Glutamatergic neuron (in vitro differentiated cells): ENCODE measurements around the gene PCDHAC2. TPM values are rescaled to one million over a fixed set of nuclear protein-coding genes. Genes with fewer than 3 reads are reported as not detected.

ENCODE experiments used
- DNase-seq: peaks from one replicate; pipeline ENCODE4 v3.0.0; 2022
- H3K27ac Mint-ChIP-seq: one replicate; pipeline ENCODE4 v1.8.0; 2020; ENCODE audit warnings: mild to moderate bottlenecking, mixed read lengths, inconsistent platforms; ENCODE audit not compliant: unreplicated experiment
- H3K27me3 Mint-ChIP-seq: one replicate; pipeline ENCODE4 v1.8.0; 2020; ENCODE audit warnings: mild to moderate bottlenecking, moderate library complexity, mixed read lengths, inconsistent platforms; ENCODE audit not compliant: unreplicated experiment
- H3K36me3 Mint-ChIP-seq: one replicate; pipeline ENCODE4 v1.8.0; 2020; ENCODE audit warnings: mild to moderate bottlenecking, mixed read lengths, inconsistent platforms; ENCODE audit not compliant: unreplicated experiment
- H3K4me1 Mint-ChIP-seq: one replicate; pipeline ENCODE4 v1.8.0; 2020; ENCODE audit warnings: mild to moderate bottlenecking, low read depth, mixed read lengths, inconsistent platforms; ENCODE audit not compliant: unreplicated experiment
- H3K4me3 Mint-ChIP-seq: one replicate; pipeline ENCODE4 v1.8.0; 2020; ENCODE audit warnings: mild to moderate bottlenecking, mixed read lengths, inconsistent platforms; ENCODE audit not compliant: unreplicated experiment
- H3K9me3 Mint-ChIP-seq: one replicate; pipeline ENCODE4 v1.8.0; 2020; ENCODE audit warnings: mild to moderate bottlenecking, moderate library complexity, mixed read lengths, inconsistent platforms; ENCODE audit not compliant: unreplicated experiment
- total RNA-seq: library from RNA; stranded (reverse); fragmentation: NEBNext Ultra II Directional; extraction: Animal tissue kit (Norgen Biotek cat#: 25700); gene quantifications from one replicate; pipeline ENCODE4 v1.2.1, GENCODE V29; 2021; ENCODE audit not compliant: unreplicated experiment
- TF ChIP-seq, protein P1 (sequence below): fragments of 200-600 bp; sonication (generic); IDR thresholded peaks from one replicate; pipeline ENCODE4 v1.5.0; 2021; ENCODE audit not compliant: partially characterized antibody, unreplicated experiment

The PCDHAC2 gene
- total RNA-seq, 1 donor from 2014 or later = 6.0 TPM

DNA sequence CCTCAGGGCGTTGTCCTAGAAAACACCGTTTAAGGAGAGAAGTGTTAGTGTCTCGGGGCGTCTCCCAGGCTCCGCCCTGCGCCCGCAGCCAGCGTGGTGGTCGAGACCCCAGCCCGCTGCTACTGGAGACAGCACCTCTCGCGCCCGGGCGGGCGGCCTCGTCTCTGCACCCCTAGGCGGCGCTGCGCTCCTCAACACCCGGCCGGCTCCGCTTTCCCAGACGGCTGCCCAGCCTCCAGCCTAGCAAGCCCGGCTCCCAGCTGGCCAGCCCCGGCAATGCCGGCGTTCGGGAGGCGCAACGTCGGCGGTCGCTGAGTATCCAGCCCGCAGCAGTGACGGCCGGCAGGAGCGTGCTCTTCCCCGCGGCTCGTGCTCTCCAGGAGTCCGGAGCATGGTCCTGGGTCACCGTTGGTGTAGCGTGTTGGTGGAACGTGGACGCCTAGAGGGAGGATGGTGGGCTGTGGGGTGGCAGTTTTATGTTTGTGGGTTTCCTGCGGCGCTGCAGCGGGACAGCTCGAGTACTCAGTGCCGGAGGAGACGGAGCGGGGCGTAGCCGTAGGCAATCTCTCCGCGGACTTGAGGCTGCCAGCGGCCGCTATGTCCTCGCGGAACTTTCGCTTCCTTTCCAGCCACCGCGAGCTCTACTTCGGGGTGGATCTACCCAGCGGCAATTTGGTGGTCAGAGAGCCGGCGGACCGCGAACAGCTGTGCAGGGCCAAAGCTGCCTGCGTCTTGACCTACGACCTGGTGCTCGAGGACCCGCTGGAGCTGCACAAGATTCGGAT is 39.6 kb upstream of the PCDHAC2 start:
- TF ChIP-seq, protein P1, sequence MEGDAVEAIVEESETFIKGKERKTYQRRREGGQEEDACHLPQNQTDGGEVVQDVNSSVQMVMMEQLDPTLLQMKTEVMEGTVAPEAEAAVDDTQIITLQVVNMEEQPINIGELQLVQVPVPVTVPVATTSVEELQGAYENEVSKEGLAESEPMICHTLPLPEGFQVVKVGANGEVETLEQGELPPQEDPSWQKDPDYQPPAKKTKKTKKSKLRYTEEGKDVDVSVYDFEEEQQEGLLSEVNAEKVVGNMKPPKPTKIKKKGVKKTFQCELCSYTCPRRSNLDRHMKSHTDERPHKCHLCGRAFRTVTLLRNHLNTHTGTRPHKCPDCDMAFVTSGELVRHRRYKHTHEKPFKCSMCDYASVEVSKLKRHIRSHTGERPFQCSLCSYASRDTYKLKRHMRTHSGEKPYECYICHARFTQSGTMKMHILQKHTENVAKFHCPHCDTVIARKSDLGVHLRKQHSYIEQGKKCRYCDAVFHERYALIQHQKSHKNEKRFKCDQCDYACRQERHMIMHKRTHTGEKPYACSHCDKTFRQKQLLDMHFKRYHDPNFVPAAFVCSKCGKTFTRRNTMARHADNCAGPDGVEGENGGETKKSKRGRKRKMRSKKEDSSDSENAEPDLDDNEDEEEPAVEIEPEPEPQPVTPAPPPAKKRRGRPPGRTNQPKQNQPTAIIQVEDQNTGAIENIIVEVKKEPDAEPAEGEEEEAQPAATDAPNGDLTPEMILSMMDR = peak; percentile 99
- no peaks in the 10 kb centered on the region for H3K36me3 Mint-ChIP-seq
- peaks cover 9% of the 10 kb centered on the region for H3K9me3 Mint-ChIP-seq
- peak; percentile 98 for DNase-seq
- peaks cover 5% of the 10 kb centered on the region for H3K27me3 Mint-ChIP-seq
- H3K4me3 Mint-ChIP-seq = peak overlapping the region; percentile 88
- H3K27ac Mint-ChIP-seq = peak overlapping the region; percentile 80
- peaks cover 5% of the 10 kb centered on the region for H3K4me1 Mint-ChIP-seq

DNA sequence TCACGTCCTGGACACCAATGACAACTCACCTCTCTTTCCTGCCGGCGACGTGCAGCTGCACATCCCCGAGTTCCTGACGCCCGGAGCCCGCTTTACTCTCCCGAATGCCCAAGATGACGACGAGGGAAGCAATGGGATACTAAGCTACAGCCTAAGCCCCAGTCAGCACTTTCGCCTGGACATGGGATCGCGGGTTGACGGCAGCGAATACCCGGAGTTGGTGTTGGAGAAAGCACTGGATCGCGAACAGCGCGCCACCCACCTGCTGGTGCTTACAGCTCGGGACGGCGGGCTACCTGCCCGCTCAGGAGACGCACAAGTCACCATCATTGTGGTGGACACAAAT is 39.1 kb upstream of the PCDHAC2 start:
- H3K9me3 Mint-ChIP-seq = peaks cover 9% of the 10 kb centered on the region

GRCh38 chr5:140934964-140935606 is 31.2 kb upstream of the PCDHAC2 start:
- H3K4me3 Mint-ChIP-seq = no peak overlapping the region
- no peaks in the 10 kb centered on the region for H3K27me3 Mint-ChIP-seq
- TF ChIP-seq, protein P1 = no peak
- no peak overlapping the region for H3K27ac Mint-ChIP-seq
- H3K9me3 Mint-ChIP-seq = no peaks in the 10 kb centered on the region
- no peaks in the 10 kb centered on the region for H3K36me3 Mint-ChIP-seq
- DNase-seq = no peak
- no peaks in the 10 kb centered on the region for H3K4me1 Mint-ChIP-seq

More for the DNA sequence above, 39.1 kb upstream of the PCDHAC2 start:
- peak overlapping the region; percentile 88 for H3K4me3 Mint-ChIP-seq
- TF ChIP-seq, protein P1 = no peak
- H3K36me3 Mint-ChIP-seq = no peaks in the 10 kb centered on the region
- peaks cover 5% of the 10 kb centered on the region for H3K4me1 Mint-ChIP-seq
- no peak for DNase-seq
- peaks cover 5% of the 10 kb centered on the region for H3K27me3 Mint-ChIP-seq
- H3K27ac Mint-ChIP-seq = peak overlapping the region; percentile 80

GRCh38 chr5:140946578-140946977 is 19.7 kb upstream of the PCDHAC2 start:
- Mint-ChIP-seq H3K27ac (no peak overlapping the region), H3K4me3 (no peak overlapping the region), H3K9me3 (peaks cover 4% of the 10 kb centered on the region), H3K4me1 (no peaks in the 10 kb centered on the region), H3K27me3 (no peaks in the 10 kb centered on the region), H3K36me3 (peaks cover 24% of the 10 kb centered on the region)
- TF ChIP-seq, protein P1 = no peak
- DNase-seq = no peak

GRCh38 chr5:140951636-140952035 is 14.6 kb upstream of the PCDHAC2 start:
- Mint-ChIP-seq H3K4me1 (no peaks in the 10 kb centered on the region), H3K9me3 (peaks cover 5% of the 10 kb centered on the region), H3K4me3 (no peak overlapping the region), H3K36me3 (peaks cover 18% of the 10 kb centered on the region), H3K27ac (no peak overlapping the region), H3K27me3 (peaks cover 3% of the 10 kb centered on the region)
- no peak for DNase-seq
- TF ChIP-seq, protein P1 = no peak
